DMS 273 treated with DMSO at 0.1 percent for 48 hours (cell line): Measurements from ENCODE around the gene EFEMP1.

Experiments
- DNase-seq: peaks from one replicate; lab custom pipeline; 2025; lab: John Stamatoyannopoulos, UW

Gene EFEMP1

GRCh38 chr2:55923091-55923981 lies at the start of gene EFEMP1:
Gene EFEMP1 (minus strand): TSS chr2:55923782. CDS start chr2:55922440, 1,342 bp downstream.
- no peak for DNase-seq

- DNase-seq = no peak
These were observed 46.9 kb upstream of the EFEMP1 start for GRCh38 chr2:55970500-55970899.

GRCh38 chr2:55968941-55969340 lies 45.4 kb upstream of the EFEMP1 start:
- no peak for DNase-seq

- no peak for DNase-seq
These were observed 43.0 kb upstream of the EFEMP1 start for GRCh38 chr2:55966401-55967118.

GRCh38 chr2:55965966-55966365 lies 42.4 kb upstream of the EFEMP1 start:
- no peak for DNase-seq

GRCh38 chr2:55965276-55965675 lies 41.7 kb upstream of the EFEMP1 start:
- no peak for DNase-seq

- DNase-seq = no peak
These were observed 39.3 kb upstream of the EFEMP1 start for GRCh38 chr2:55962915-55963314.

- DNase-seq = peak; percentile 27
These were observed 37.8 kb upstream of the EFEMP1 start for GRCh38 chr2:55961318-55961911.

- DNase-seq = no peak
These were observed 35.2 kb upstream of the EFEMP1 start for GRCh38 chr2:55958756-55959155.

- DNase-seq = no peak
These were observed 33.6 kb upstream of the EFEMP1 start for GRCh38 chr2:55957142-55957541.

- DNase-seq = no peak
These were observed 30.9 kb upstream of the EFEMP1 start for GRCh38 chr2:55954306-55955035.

GRCh38 chr2:55952415-55952814 lies 28.8 kb upstream of the EFEMP1 start:
- no peak for DNase-seq

- DNase-seq = no peak
These were observed 28.0 kb upstream of the EFEMP1 start for GRCh38 chr2:55951533-55951932.

- DNase-seq = no peak
These were observed 26.0 kb upstream of the EFEMP1 start for GRCh38 chr2:55949613-55950012.

GRCh38 chr2:55949211-55949610 lies 25.6 kb upstream of the EFEMP1 start:
- DNase-seq = no peak

- DNase-seq = no peak
These were observed 24.8 kb upstream of the EFEMP1 start for GRCh38 chr2:55948176-55948923.

- no peak for DNase-seq
These were observed 24.2 kb upstream of the EFEMP1 start for GRCh38 chr2:55947752-55948151.

- no peak for DNase-seq
These were observed 23.2 kb upstream of the EFEMP1 start for GRCh38 chr2:55946793-55947192.

- no peak for DNase-seq
These were observed 19.9 kb upstream of the EFEMP1 start for GRCh38 chr2:55943466-55943865.

- DNase-seq = no peak
These were observed 12.8 kb upstream of the EFEMP1 start for GRCh38 chr2:55936351-55936750.

GRCh38 chr2:55934337-55934736 lies 10.8 kb upstream of the EFEMP1 start:
- DNase-seq = no peak
